Neural progenitor cell (in vitro differentiated cells): ENCODE results near the gene SLC16A6. TPM values are rescaled to one million over a fixed set of nuclear protein-coding genes. Genes with fewer than 3 reads are reported as not detected.

Experiments used
- DNase-seq: peaks from one replicate; pipeline ENCODE4 v3.0.0-alpha.2; 2016; ENCODE audit warnings: low spot score
- H2AFZ ChIP-seq: fragments of 200-600 bp; sonication (generic); replicated peaks from 2 replicates; pipeline ENCODE4 v1.6.1; 2016; ENCODE audit warnings: antibody characterized with exemption
- H3F3A ChIP-seq: fragments of 200-600 bp; sonication (generic); 2 replicates; pipeline ENCODE4 v1.6.1; 2016; ENCODE audit warnings: antibody characterized with exemption, low read depth
- H3K27ac ChIP-seq: fragments of 200-600 bp; sonication (generic); 2 replicates; pipeline ENCODE4 v1.5.1; 2016; ENCODE audit warnings: mild to moderate bottlenecking
- H3K27me3 ChIP-seq: fragments of 200-600 bp; sonication (generic); 2 replicates; pipeline ENCODE4 v1.6.1; 2016; ENCODE audit warnings: mild to moderate bottlenecking, moderate library complexity
- H3K36me3 ChIP-seq: fragments of 200-600 bp; sonication (generic); 2 replicates; pipeline ENCODE4 v1.5.1; 2016
- H3K4me1 ChIP-seq: fragments of 200-600 bp; sonication (generic); 2 replicates; pipeline ENCODE4 v1.6.1; 2016; ENCODE audit warnings: mixed run types
- H3K4me2 ChIP-seq: fragments of 200-600 bp; sonication (generic); 2 replicates; pipeline ENCODE4 v1.6.1; 2016
- H3K4me3 ChIP-seq: fragments of 200-600 bp; sonication (generic); 2 replicates; pipeline ENCODE4 v1.5.1; 2016
- H3K79me2 ChIP-seq: fragments of 200-600 bp; sonication (generic); 2 replicates; pipeline ENCODE4 v1.6.1; 2016; ENCODE audit warnings: low read depth
- H3K9ac ChIP-seq: fragments of 200-600 bp; sonication (generic); 2 replicates; pipeline ENCODE4 v1.6.1; 2016
- H3K9me3 ChIP-seq: fragments of 200-600 bp; sonication (generic); 2 replicates; pipeline ENCODE4 v1.5.1; 2016; ENCODE audit warnings: low read depth
- H4K20me1 ChIP-seq: fragments of 200-600 bp; sonication (generic); 2 replicates; pipeline ENCODE4 v1.6.1; 2016; ENCODE audit warnings: low read depth
- H3K27ac Mint-ChIP-seq: 3 replicates; pipeline ENCODE4 v1.8.0; 2021; ENCODE audit warnings: mixed read lengths
- H3K27me3 Mint-ChIP-seq: 2 replicates; pipeline ENCODE4 v1.8.0; 2022; ENCODE audit warnings: low read depth, mild to moderate bottlenecking, inconsistent platforms, moderate library complexity, mixed read lengths; ENCODE audit not compliant: insufficient read depth
- H3K36me3 Mint-ChIP-seq: 3 replicates; pipeline ENCODE4 v1.8.0; 2021; ENCODE audit warnings: mixed read lengths
- H3K4me1 Mint-ChIP-seq: 3 replicates; pipeline ENCODE4 v1.8.0; 2021; ENCODE audit warnings: mixed read lengths
- H3K4me3 Mint-ChIP-seq: 3 replicates; pipeline ENCODE4 v1.8.0; 2021; ENCODE audit warnings: mild to moderate bottlenecking, moderate library complexity, mixed read lengths
- H3K9me3 Mint-ChIP-seq: 3 replicates; pipeline ENCODE4 v1.8.0; 2020; ENCODE audit warnings: mixed read lengths
- CTCF ChIP-seq: fragments of 200-600 bp; sonication (generic); IDR thresholded peaks from 2 replicates; pipeline ENCODE4 v1.5.1; 2017; ENCODE audit warnings: antibody characterized with exemption, mild to moderate bottlenecking
- EZH2 ChIP-seq: fragments of 200-600 bp; sonication (generic); IDR thresholded peaks from 2 replicates; pipeline ENCODE4 v1.6.1; 2017; ENCODE audit warnings: antibody characterized with exemption, mild to moderate bottlenecking, moderate library complexity
- EZH2phosphoT487 ChIP-seq: fragments of 200-600 bp; sonication (generic); IDR thresholded peaks from 2 replicates; pipeline ENCODE4 v1.6.1; 2017; ENCODE audit warnings: antibody characterized with exemption
- total RNA-seq: library from RNA; depleted of rRNA; stranded (reverse); fragments of >200 nt; gene quantifications from 2 replicates; pipeline ENCODE4 v1.2.3, GENCODE V29; 2015; ENCODE audit warnings: low replicate concordance

Gene SLC16A6
- total RNA-seq, 1 donor from 2014 or later, result 0.19 TPM

GRCh38 chr17:68329331-68329730, 38.4 kb upstream of the SLC16A6 start:
- Mint-ChIP-seq H3K9me3 (peaks cover 43% of the 10 kb centered on the region), H3K36me3 (peaks cover 7% of the 10 kb centered on the region), H3K27ac (no peak overlapping the region), H3K27me3 (peaks cover 10% of the 10 kb centered on the region), H3K4me1 (no peaks in the 10 kb centered on the region), H3K4me3 (no peak overlapping the region)
- no peaks in the 10 kb centered on the region for H3K79me2 ChIP-seq
- no peak overlapping the region for H3K27ac ChIP-seq
- H2AFZ ChIP-seq, result no peak overlapping the region
- H3K4me3 ChIP-seq, result no peak overlapping the region
- no peaks in the 10 kb centered on the region for H3K36me3 ChIP-seq
- H3K4me1 ChIP-seq, result no peaks in the 10 kb centered on the region
- H3K4me2 ChIP-seq, result no peak overlapping the region
- no peaks in the 10 kb centered on the region for H3K9me3 ChIP-seq
- H3K27me3 ChIP-seq, result no peaks in the 10 kb centered on the region
- H3K9ac ChIP-seq, result no peak overlapping the region
- TF ChIP-seq EZH2phosphoT487 (no peak), EZH2 (no peak), CTCF (no peak)
- DNase-seq, result no peak
- H3F3A ChIP-seq, result no peaks in the 10 kb centered on the region
- H4K20me1 ChIP-seq, result no peaks in the 10 kb centered on the region

GRCh38 chr17:68328676-68329075, 37.7 kb upstream of the SLC16A6 start:
- H3K27me3 Mint-ChIP-seq, result peaks cover 10% of the 10 kb centered on the region
- no peaks in the 10 kb centered on the region for H3K27me3 ChIP-seq
- no peak overlapping the region for H3K4me3 ChIP-seq
- no peak overlapping the region for H2AFZ ChIP-seq
- H3K4me2 ChIP-seq, result no peak overlapping the region
- peaks cover 43% of the 10 kb centered on the region for H3K9me3 Mint-ChIP-seq
- H3F3A ChIP-seq, result no peaks in the 10 kb centered on the region
- H3K36me3 ChIP-seq, result no peaks in the 10 kb centered on the region
- DNase-seq, result no peak
- TF ChIP-seq EZH2phosphoT487 (no peak), EZH2 (no peak), CTCF (no peak)
- H3K9me3 ChIP-seq, result no peaks in the 10 kb centered on the region
- H3K27ac ChIP-seq, result no peak overlapping the region
- H3K27ac Mint-ChIP-seq, result no peak overlapping the region
- no peaks in the 10 kb centered on the region for H3K79me2 ChIP-seq
- H3K4me1 Mint-ChIP-seq, result no peaks in the 10 kb centered on the region
- H3K4me3 Mint-ChIP-seq, result no peak overlapping the region
- no peaks in the 10 kb centered on the region for H4K20me1 ChIP-seq
- H3K4me1 ChIP-seq, result no peaks in the 10 kb centered on the region
- no peak overlapping the region for H3K9ac ChIP-seq
- peaks cover 7% of the 10 kb centered on the region for H3K36me3 Mint-ChIP-seq

- H3K4me1 Mint-ChIP-seq, result no peaks in the 10 kb centered on the region
- no peak overlapping the region for H3K4me3 Mint-ChIP-seq
- Histone ChIP-seq H3F3A (no peaks in the 10 kb centered on the region), H2AFZ (no peak overlapping the region), H4K20me1 (no peaks in the 10 kb centered on the region), H3K36me3 (no peaks in the 10 kb centered on the region), H3K27me3 (no peaks in the 10 kb centered on the region), H3K4me3 (no peak overlapping the region), H3K79me2 (no peaks in the 10 kb centered on the region), H3K9me3 (no peaks in the 10 kb centered on the region), H3K27ac (no peak overlapping the region), H3K9ac (no peak overlapping the region), H3K4me1 (no peaks in the 10 kb centered on the region), H3K4me2 (no peak overlapping the region)
- H3K36me3 Mint-ChIP-seq, result peaks cover 7% of the 10 kb centered on the region
- TF ChIP-seq EZH2 (no peak), EZH2phosphoT487 (no peak), CTCF (peak; percentile 11)
- peaks cover 41% of the 10 kb centered on the region for H3K9me3 Mint-ChIP-seq
- no peak for DNase-seq
- no peak overlapping the region for H3K27ac Mint-ChIP-seq
- H3K27me3 Mint-ChIP-seq, result peaks cover 10% of the 10 kb centered on the region
These were observed 37.1 kb upstream of the SLC16A6 start for GRCh38 chr17:68327823-68328557.
